ENCODE data around the gene ARL4D.

Gene ARL4D

DNA sequence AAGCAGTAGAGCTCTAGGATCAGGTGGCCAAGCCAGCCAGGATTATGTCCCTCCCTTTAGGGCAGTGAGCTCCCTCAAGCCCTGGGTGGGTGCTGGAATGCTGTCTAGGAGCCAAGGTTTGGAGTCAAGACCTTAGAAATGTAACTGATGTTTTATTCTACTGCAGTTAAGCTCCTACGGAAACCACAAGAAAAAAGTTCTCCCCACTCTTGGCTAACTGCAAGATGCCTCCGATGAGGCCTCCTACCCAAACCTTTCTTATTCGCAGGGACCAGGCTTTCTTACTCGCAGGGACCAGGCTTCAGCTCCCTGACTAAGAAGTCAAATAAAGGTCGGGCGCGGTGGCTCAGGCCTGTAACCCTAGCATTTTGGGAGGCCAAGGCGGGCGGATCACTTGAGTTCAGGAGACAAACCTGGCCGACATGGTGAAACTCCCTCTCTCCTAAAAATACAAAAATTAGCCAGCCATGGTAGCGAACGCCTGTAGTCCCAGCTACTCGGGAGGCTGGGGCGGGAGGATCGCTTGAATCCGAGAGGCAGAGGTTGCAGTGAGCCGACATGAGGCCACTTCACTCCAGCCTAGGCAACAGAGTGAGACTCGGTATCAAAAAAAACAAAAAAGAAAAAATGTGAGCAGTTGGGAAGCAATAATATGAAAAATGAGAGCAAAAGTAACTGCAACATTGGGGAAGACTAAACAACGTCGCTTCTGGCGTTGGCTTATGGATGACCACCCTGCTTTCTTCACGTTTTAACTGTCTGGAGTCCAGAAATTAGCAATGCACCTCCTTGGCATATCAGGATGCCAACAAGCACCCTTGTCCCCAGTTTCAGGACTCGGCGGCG is 31.7 kb upstream of the ARL4D start (continued):
- TF ChIP-seq ZSCAN23 (tag by site-specific recombination; IDR thresholded peaks at IDR 0.05) = no peak

DNA sequence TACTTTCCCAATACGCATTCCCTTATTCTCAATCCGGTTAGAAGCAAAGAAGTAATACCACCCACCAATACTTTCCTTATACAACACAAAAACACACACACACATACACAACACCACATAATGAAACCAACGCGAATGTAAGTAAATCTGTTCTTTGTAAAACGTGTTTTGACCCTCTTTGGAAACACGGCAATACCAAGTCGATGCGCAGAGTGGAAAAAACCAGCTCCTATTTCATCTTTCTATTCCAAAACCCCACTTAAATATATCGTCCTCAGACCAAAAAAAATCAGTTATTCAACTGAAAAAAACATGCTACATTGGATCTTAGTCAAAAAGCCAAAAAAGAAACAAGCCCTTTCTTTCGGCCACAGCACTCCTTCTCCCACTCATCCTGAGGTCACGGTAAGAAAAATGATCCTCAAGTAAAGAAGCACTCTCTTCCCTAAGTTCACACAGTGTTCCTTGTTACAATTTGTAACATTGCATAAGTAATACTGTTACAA is 31.0 kb upstream of the ARL4D start:
- H3K9me3 ChIP-seq (ENCODE audit: control insufficient read depth, insufficient read depth, low read depth, low read length) = no peaks in the 10 kb centered on the region
- peak overlapping the region; percentile 99 for H3K27ac ChIP-seq (ENCODE audit: extremely low read depth, low read depth, low read length)
- H3K36me3 ChIP-seq (ENCODE audit: control insufficient read depth in 2 of 2, insufficient read depth in 1 of 2, low read length in 2 of 2) = no peaks in the 10 kb centered on the region; a peak in 1 of 3 replicates
- H3K4me3 ChIP-seq (ENCODE audit: low read depth, low read length) = no peak overlapping the region
- POLR2A ChIA-PET = interaction anchor here (0.5 to 3.9 kb wide), 44 partner anchors 10 to 849 kb away, joined by 3 to 130 read pairs (median 5); partner anchors contain the start of genes ARL4D, BECN1, BRCA1 and DHX8
- H3K4me1 ChIP-seq (ENCODE audit: control insufficient read depth, insufficient read depth, low read length) = peaks cover 20% of the 10 kb centered on the region; the same call in 1 of the 2 replicates
- CTCF ChIA-PET = interaction anchor here (0.6 to 4.2 kb wide), 8 partner anchors 9 to 306 kb away, joined by 3 to 29 read pairs (median 4); partner anchors contain the start of gene DHX8
- peak; percentile 13; the same call in 1 of the 2 replicates for TF ChIP-seq ZNF785 (tag by site-specific recombination; IDR thresholded peaks at IDR 0.05)
- TF ChIP-seq, protein P1, sequence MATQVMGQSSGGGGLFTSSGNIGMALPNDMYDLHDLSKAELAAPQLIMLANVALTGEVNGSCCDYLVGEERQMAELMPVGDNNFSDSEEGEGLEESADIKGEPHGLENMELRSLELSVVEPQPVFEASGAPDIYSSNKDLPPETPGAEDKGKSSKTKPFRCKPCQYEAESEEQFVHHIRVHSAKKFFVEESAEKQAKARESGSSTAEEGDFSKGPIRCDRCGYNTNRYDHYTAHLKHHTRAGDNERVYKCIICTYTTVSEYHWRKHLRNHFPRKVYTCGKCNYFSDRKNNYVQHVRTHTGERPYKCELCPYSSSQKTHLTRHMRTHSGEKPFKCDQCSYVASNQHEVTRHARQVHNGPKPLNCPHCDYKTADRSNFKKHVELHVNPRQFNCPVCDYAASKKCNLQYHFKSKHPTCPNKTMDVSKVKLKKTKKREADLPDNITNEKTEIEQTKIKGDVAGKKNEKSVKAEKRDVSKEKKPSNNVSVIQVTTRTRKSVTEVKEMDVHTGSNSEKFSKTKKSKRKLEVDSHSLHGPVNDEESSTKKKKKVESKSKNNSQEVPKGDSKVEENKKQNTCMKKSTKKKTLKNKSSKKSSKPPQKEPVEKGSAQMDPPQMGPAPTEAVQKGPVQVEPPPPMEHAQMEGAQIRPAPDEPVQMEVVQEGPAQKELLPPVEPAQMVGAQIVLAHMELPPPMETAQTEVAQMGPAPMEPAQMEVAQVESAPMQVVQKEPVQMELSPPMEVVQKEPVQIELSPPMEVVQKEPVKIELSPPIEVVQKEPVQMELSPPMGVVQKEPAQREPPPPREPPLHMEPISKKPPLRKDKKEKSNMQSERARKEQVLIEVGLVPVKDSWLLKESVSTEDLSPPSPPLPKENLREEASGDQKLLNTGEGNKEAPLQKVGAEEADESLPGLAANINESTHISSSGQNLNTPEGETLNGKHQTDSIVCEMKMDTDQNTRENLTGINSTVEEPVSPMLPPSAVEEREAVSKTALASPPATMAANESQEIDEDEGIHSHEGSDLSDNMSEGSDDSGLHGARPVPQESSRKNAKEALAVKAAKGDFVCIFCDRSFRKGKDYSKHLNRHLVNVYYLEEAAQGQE (tag by site-specific recombination; IDR thresholded peaks at IDR 0.05) = peak; percentile 69
- no peak for TF ChIP-seq ZNF426 (tag by site-specific recombination; IDR thresholded peaks at IDR 0.05)
- TF ChIP-seq SP2 (tag by site-specific recombination; IDR thresholded peaks at IDR 0.05) = no peak
- peak; percentile 38 for TF ChIP-seq IKZF3 (tag by site-specific recombination; IDR thresholded peaks at IDR 0.05)
- TF ChIP-seq ZNF768 (tag by site-specific recombination; IDR thresholded peaks at IDR 0.05) = peak; percentile 76; the same call in 1 of the 2 replicates
- TF ChIP-seq ZNF184 (tag by site-specific recombination; IDR thresholded peaks at IDR 0.05) = no peak
- TF ChIP-seq, protein P2, sequence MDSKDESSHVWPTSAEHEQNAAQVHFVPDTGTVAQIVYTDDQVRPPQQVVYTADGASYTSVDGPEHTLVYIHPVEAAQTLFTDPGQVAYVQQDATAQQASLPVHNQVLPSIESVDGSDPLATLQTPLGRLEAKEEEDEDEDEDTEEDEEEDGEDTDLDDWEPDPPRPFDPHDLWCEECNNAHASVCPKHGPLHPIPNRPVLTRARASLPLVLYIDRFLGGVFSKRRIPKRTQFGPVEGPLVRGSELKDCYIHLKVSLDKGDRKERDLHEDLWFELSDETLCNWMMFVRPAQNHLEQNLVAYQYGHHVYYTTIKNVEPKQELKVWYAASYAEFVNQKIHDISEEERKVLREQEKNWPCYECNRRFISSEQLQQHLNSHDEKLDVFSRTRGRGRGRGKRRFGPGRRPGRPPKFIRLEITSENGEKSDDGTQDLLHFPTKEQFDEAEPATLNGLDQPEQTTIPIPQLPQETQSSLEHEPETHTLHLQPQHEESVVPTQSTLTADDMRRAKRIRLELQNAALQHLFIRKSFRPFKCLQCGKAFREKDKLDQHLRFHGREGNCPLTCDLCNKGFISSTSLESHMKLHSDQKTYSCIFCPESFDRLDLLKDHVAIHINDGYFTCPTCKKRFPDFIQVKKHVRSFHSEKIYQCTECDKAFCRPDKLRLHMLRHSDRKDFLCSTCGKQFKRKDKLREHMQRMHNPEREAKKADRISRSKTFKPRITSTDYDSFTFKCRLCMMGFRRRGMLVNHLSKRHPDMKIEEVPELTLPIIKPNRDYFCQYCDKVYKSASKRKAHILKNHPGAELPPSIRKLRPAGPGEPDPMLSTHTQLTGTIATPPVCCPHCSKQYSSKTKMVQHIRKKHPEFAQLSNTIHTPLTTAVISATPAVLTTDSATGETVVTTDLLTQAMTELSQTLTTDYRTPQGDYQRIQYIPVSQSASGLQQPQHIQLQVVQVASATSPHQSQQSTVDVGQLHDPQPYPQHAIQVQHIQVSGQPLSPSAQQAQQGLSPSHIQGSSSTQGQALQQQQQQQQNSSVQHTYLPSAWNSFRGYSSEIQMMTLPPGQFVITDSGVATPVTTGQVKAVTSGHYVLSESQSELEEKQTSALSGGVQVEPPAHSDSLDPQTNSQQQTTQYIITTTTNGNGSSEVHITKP (tag by site-specific recombination; IDR thresholded peaks at IDR 0.05) = peak; percentile 88
- peak; percentile 65 for TF ChIP-seq EGR2 (tag by site-specific recombination; IDR thresholded peaks at IDR 0.05; ENCODE audit: low read depth)
- TF ChIP-seq GLI2 (tag by site-specific recombination; IDR thresholded peaks at IDR 0.05; ENCODE audit: borderline replicate concordance, low read depth) = no peak
- no peak for TF ChIP-seq ZNF510 (tag by site-specific recombination; IDR thresholded peaks at IDR 0.05; ENCODE audit: insufficient replicate concordance)
- peak; percentile 94 for TF ChIP-seq ZFP3 (tag by site-specific recombination; IDR thresholded peaks at IDR 0.05; ENCODE audit: low read depth)
- peak; percentile 84 for TF ChIP-seq ZNF324 (tag by site-specific recombination; IDR thresholded peaks at IDR 0.05)
- TF ChIP-seq, protein P3, sequence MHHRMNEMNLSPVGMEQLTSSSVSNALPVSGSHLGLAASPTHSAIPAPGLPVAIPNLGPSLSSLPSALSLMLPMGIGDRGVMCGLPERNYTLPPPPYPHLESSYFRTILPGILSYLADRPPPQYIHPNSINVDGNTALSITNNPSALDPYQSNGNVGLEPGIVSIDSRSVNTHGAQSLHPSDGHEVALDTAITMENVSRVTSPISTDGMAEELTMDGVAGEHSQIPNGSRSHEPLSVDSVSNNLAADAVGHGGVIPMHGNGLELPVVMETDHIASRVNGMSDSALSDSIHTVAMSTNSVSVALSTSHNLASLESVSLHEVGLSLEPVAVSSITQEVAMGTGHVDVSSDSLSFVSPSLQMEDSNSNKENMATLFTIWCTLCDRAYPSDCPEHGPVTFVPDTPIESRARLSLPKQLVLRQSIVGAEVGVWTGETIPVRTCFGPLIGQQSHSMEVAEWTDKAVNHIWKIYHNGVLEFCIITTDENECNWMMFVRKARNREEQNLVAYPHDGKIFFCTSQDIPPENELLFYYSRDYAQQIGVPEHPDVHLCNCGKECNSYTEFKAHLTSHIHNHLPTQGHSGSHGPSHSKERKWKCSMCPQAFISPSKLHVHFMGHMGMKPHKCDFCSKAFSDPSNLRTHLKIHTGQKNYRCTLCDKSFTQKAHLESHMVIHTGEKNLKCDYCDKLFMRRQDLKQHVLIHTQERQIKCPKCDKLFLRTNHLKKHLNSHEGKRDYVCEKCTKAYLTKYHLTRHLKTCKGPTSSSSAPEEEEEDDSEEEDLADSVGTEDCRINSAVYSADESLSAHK (tag by site-specific recombination; IDR thresholded peaks at IDR 0.05) = 0 out of 2 replicates have a peak, but pooled peaks have one; percentile 3
- TF ChIP-seq PRDM1 (tag by site-specific recombination; IDR thresholded peaks at IDR 0.05) = peak; percentile 73
- no peak for TF ChIP-seq ZNF501 (tag by site-specific recombination; IDR thresholded peaks at IDR 0.05)
- no peak; the same call in none of the 2 replicates for TF ChIP-seq ZNF623 (tag by site-specific recombination; IDR thresholded peaks at IDR 0.05)
- TF ChIP-seq KLF7 (tag by site-specific recombination; IDR thresholded peaks at IDR 0.05; ENCODE audit: borderline replicate concordance) = peak; percentile 49; the same call in 1 of the 2 replicates
- peak; percentile 41; the same call in 1 of the 2 replicates for TF ChIP-seq GLI4 (tag by site-specific recombination; IDR thresholded peaks at IDR 0.05)
- TF ChIP-seq, protein P4, sequence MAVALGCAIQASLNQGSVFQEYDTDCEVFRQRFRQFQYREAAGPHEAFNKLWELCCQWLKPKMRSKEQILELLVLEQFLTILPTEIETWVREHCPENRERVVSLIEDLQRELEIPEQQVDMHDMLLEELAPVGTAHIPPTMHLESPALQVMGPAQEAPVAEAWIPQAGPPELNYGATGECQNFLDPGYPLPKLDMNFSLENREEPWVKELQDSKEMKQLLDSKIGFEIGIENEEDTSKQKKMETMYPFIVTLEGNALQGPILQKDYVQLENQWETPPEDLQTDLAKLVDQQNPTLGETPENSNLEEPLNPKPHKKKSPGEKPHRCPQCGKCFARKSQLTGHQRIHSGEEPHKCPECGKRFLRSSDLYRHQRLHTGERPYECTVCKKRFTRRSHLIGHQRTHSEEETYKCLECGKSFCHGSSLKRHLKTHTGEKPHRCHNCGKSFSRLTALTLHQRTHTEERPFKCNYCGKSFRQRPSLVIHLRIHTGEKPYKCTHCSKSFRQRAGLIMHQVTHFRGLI (tag by site-specific recombination; IDR thresholded peaks at IDR 0.05) = peak; percentile 36; the same call in 1 of the 2 replicates
- TF ChIP-seq ZNF624 (tag by site-specific recombination; IDR thresholded peaks at IDR 0.05) = peak; percentile 96
- no peak for TF ChIP-seq ZNF133 (tag by site-specific recombination; IDR thresholded peaks at IDR 0.05)

Measured in HEK293 (cell line).